GM12878 (cell line): ENCODE results near the gene NR2F2. TPM values are rescaled to one million over a fixed set of nuclear protein-coding genes. Genes with fewer than 3 reads are reported as not detected.

Experiments used
- ATAC-seq: fragments of 200-7000 bp; cut with Tn5 transposase; 3 replicates; pipeline ENCODE4 v1.9.1; 2020; ENCODE audit warnings: mild to moderate bottlenecking, moderate library complexity
- BruUV-seq: library from RNA; stranded (reverse); fragments of 400-500 nt; replicated peaks from 2 replicates; lab custom pipeline; 2021; lab: Mats Ljungman, UMichigan
- CTCF ChIA-PET: fragments of 300-600 bp; sonication (Branson Sonifier 250); formaldehyde crosslinking; extraction: SDS; loops from one replicate; lab custom pipeline; 2021; ENCODE audit warnings: inconsistent platforms; lab: Yijun Ruan, JAX
- POLR2A ChIA-PET: fragments of 350-600 bp; formaldehyde crosslinking; extraction: SDS; loops from one replicate; lab custom pipeline; 2021; ENCODE audit warnings: inconsistent platforms; lab: Charles Lee
- RAD21 ChIA-PET: fragments of 300-600 bp; sonication (Branson Sonifier 250); formaldehyde crosslinking; loops from one replicate; lab custom pipeline; 2023; ENCODE audit warnings: antibody characterized with exemption; ENCODE audit not compliant: unreplicated experiment; lab: Charles Lee
- SMC1A ChIA-PET: fragments of 300-600 bp; sonication (Branson Sonifier 250); formaldehyde crosslinking; loops from one replicate; lab custom pipeline; 2023; ENCODE audit not compliant: unreplicated experiment, uncharacterized antibody; lab: Charles Lee
- DNase-seq: peaks from one replicate; pipeline ENCODE4 v3.0.0-alpha.2; 2011; ENCODE audit warnings: low read depth, low spot score
- FAIRE-seq: peaks from 3 replicates; lab custom pipeline; 2011; peaks lifted over from hg19 to GRCh38; lab: Jason Lieb, UNC
- H2AFZ ChIP-seq: 2 replicates; pipeline ENCODE4 v1.6.0; 2011; ENCODE audit warnings: low read depth, low read length, control low read depth; ENCODE audit not compliant: control insufficient read depth
- H3K27ac ChIP-seq: 2 replicates; pipeline ENCODE4 v1.5.1; 2011; ENCODE audit warnings: control low read depth; ENCODE audit not compliant: control insufficient read depth, insufficient read depth
- H3K27me3 ChIP-seq, 2 experiments: replicated peaks in 1 of 2; 2 replicates each; pipeline versions ENCODE4 v1.6.0 to v1.6.1; 2011; ENCODE audit warnings: low read length in 1 of 2; ENCODE audit not compliant: control insufficient read depth in 2 of 2, insufficient read depth in 2 of 2
- H3K36me3 ChIP-seq, 2 experiments: 2 replicates each; pipeline ENCODE4 v1.5.1; 2011; ENCODE audit warnings: low read length in 1 of 2; ENCODE audit not compliant: control insufficient read depth in 2 of 2, insufficient read depth in 2 of 2
- H3K4me1 ChIP-seq: 2 replicates; pipeline ENCODE4 v1.6.1; 2011; ENCODE audit warnings: mild to moderate bottlenecking, low read length, moderate library complexity, mixed read lengths; ENCODE audit not compliant: control insufficient read depth, insufficient read depth
- H3K4me2 ChIP-seq: 2 replicates; pipeline ENCODE4 v1.6.0; 2011; ENCODE audit warnings: control low read depth; ENCODE audit not compliant: control insufficient read depth, insufficient read depth
- H3K4me3 ChIP-seq: fragments of 200-600 bp; sonication (generic); 2 replicates; pipeline ENCODE4 v1.5.1; 2016
- H3K79me2 ChIP-seq: 2 replicates; pipeline ENCODE4 v1.6.0; 2011; ENCODE audit warnings: low read length; ENCODE audit not compliant: control insufficient read depth, insufficient read depth
- H3K9ac ChIP-seq: 2 replicates; pipeline ENCODE4 v1.8.0; 2011; ENCODE audit warnings: low read length, control low read depth, mixed read lengths; ENCODE audit not compliant: control insufficient read depth, insufficient read depth
- H3K9me3 ChIP-seq: replicated peaks from 3 replicates; pipeline ENCODE4 v1.5.1; 2011; ENCODE audit warnings: mild to moderate bottlenecking, low read length; ENCODE audit not compliant: control insufficient read depth, insufficient read depth
- H4K20me1 ChIP-seq: 2 replicates; pipeline ENCODE4 v1.6.0; 2011; ENCODE audit not compliant: control insufficient read depth, insufficient read depth
- BCL3 ChIP-seq: IDR thresholded peaks from 2 replicates; pipeline ENCODE4 v1.6.1; 2011; ENCODE audit warnings: borderline replicate concordance, low read depth, mild to moderate bottlenecking, moderate library complexity, low read length; ENCODE audit not compliant: insufficient read depth, poor library complexity, severe bottlenecking
- CEBPB ChIP-seq, 2 experiments: fragments of 150-350 bp in 1 of 2; IDR thresholded peaks; 2 replicates each; pipeline ENCODE4 v1.6.1; 2012 to 2014; ENCODE audit warnings: low read depth in 2 of 2, low read length in 2 of 2, borderline replicate concordance in 1 of 2, inconsistent platforms in 1 of 2
- RBBP5 ChIP-seq: fragments of 200-600 bp; sonication (generic); conservative IDR thresholded peaks from 2 replicates; pipeline ENCODE4 v1.6.1; 2016
- STAT1 ChIP-seq: fragments of 450-650 bp; conservative IDR thresholded peaks from 2 replicates; pipeline ENCODE4 v1.6.1; 2014; ENCODE audit warnings: antibody characterized with exemption, mild to moderate bottlenecking
- WGBS: methylation state at CpG from one replicate; pipeline ENCODE4 v1.1.6; 2016; ENCODE audit warnings: low lambda C conversion rate; ENCODE audit not compliant: insufficient replicate concordance, insufficient coverage; ENCODE audit errors: missing lambda C conversion rate; 5-methylcytosine and 5-hydroxymethylcytosine counted together
- in situ Hi-C: fragments of 300-500 bp; cut with MboI; formaldehyde crosslinking; loops from 9 replicates; pipeline ENCODE4 v1.14.3; 2018; ENCODE audit warnings: mixed read lengths
- intact Hi-C: fragments of 100-400 bp; cut with micrococcal nuclease; formaldehyde crosslinking; loops from one replicate; pipeline ENCODE4 v1.14.2; 2022; ENCODE audit not compliant: unreplicated experiment
- polyA plus RNA-seq, 11 experiments: library from polyadenylated mRNA; depleted of rRNA in 4 of 11; unstranded in 6 of 11; stranded (reverse) in 5 of 11; fragments of >200 nt; fragmentation: Nextera tagmentation in 4 of 11; fragmentation: Illumina TruSeq in 1 of 11; extraction: Ambion mirVana in 4 of 11; extraction: Trizol in 1 of 11; gene quantifications; 1 replicate in 1 of 11; 2 replicates in 10 of 11; pipeline versions ENCODE4 v1.2.1 to v1.2.3, GENCODE V29; 2011 to 2016; ENCODE audit warnings: inconsistent platforms in 2 of 11, missing spikeins in 2 of 11, low read depth in 1 of 11
- total RNA-seq, 4 experiments: library from RNA; depleted of rRNA in 3 of 4; stranded (reverse); fragments of >200 nt in 3 of 4; fragmentation: Illumina TruSeq in 1 of 4; extraction: Trizol in 1 of 4; gene quantifications; 2 replicates each; pipeline versions ENCODE4 v1.2.1 to v1.2.3, GENCODE V29; 2013 to 2021

Gene NR2F2
- total and polyA plus RNA-seq, 10 of the 15 experiments (the other 5 are each of a cell fraction or from before 2014, with no cell fraction given) = 1.1 to 10.1 (median 3.2) TPM

- FAIRE-seq (no peak), DNase-seq (no peak), ATAC-seq (no peak)
- H3K9ac ChIP-seq = no peak overlapping the region
- no peak overlapping the region for H3K4me2 ChIP-seq
- H3K79me2 ChIP-seq = no peaks in the 10 kb centered on the region; the same call in 1 of the 2 replicates
- H3K9me3 ChIP-seq = no peaks in the 10 kb centered on the region; the same call in 2 of the 3 replicates
- TF ChIP-seq STAT1 (no peak), BCL3 (no peak), RBBP5 (no peak), CEBPB (IDR thresholded peaks at IDR 0.05; ENCODE audit: borderline replicate concordance in 1 of 2, low read depth in 2 of 2, low read length in 2 of 2) (no peak)
- no peak overlapping the region for H3K4me3 ChIP-seq
- H3K36me3 ChIP-seq = no peaks in the 10 kb centered on the region
- ChIA-PET CTCF (interaction anchor here (0.6 to 13.0 kb wide), 5 partner anchors 8 to 540 kb away, joined by 3 to 212 read pairs (median 5); partner anchors contain the start of gene NR2F2), SMC1A (interaction anchor here (0.8 to 6.1 kb wide), 5 partner anchors 9 to 986 kb away, joined by 3 to 103 read pairs (median 4); partner anchors contain the start of gene NR2F2), RAD21 (interaction anchor here (0.6 to 10.3 kb wide), 8 partner anchors 8 to 1050 kb away, joined by 3 to 252 read pairs (median 13); partner anchors contain the start of gene NR2F2), POLR2A (interaction anchor here (0.6 to 11.7 kb wide), 6 partner anchors 9 to 552 kb away, joined by 3 to 163 read pairs (median 4); partner anchors contain the start of gene NR2F2)
- in situ Hi-C loops (no loop called here), intact Hi-C loops (no loop called here)
- peak overlapping the region; percentile 18; the same call in 1 of the 2 replicates for H3K27ac ChIP-seq
- H4K20me1 ChIP-seq = no peaks in the 10 kb centered on the region
- H3K4me1 ChIP-seq = no peaks in the 10 kb centered on the region
- 29% methylated on average over 5 of the region's 5 CpGs for WGBS
- H3K27me3 ChIP-seq = no peaks in the 10 kb centered on the region
- H2AFZ ChIP-seq = no peak overlapping the region
- TSS peak; percentile 24 for BruUV-seq
These were observed 7.7 kb downstream of the NR2F2 start for GRCh38 chr15:96338074-96338765.
